Liver (tissue), 3 donors: Measurements from ENCODE around the gene ACACA.

ENCODE experiments used
- CTCF ChIP-seq: fragments of 150-350 bp; IDR thresholded peaks from 2 replicates; pipeline ENCODE4 v1.5.1; 2017; ENCODE audit warnings: improper control_type of control experiment, low read depth, low read length; ENCODE audit not compliant: missing input control
- SP1 ChIP-seq: IDR thresholded peaks from 2 replicates; pipeline ENCODE4 v1.6.1; 2018; ENCODE audit warnings: antibody characterized with exemption, mild to moderate bottlenecking
- donor health status: healthy.
- donor health status: healthy.

GRCh38 chr17:37089956-37090355, 316.7 kb downstream of the ACACA start:
- TF ChIP-seq SP1 (no peak), CTCF (no peak)
